DMS53 (cell line): ENCODE data around the gene POLR2J.

Experiments
- DNase-seq: peaks from one replicate; lab custom pipeline; 2025; lab: John Stamatoyannopoulos, UW

POLR2J gene

GRCh38 chr7:102439963-102440795 is 38.5 kb downstream of the POLR2J start:
- DNase-seq: peak; percentile 56

- DNase-seq: no peak
Observed at GRCh38 chr7:102436118-102436517, 42.6 kb downstream of the POLR2J start.

GRCh38 chr7:102434039-102434486 is 44.7 kb downstream of the POLR2J start:
- DNase-seq: no peak

- DNase-seq: peak; percentile 92
Observed at GRCh38 chr7:102433219-102434038, 45.3 kb downstream of the POLR2J start, which contains the start of gene ORAI2. Gene ORAI2, plus strand, starts transcription at chr7:102433575. Its CDS starts 5,382 bp downstream, at chr7:102438957.

GRCh38 chr7:102432442-102433218 is 46.1 kb downstream of the POLR2J start:
- peak; percentile 57 for DNase-seq

GRCh38 chr7:102431617-102432298 is 47.0 kb downstream of the POLR2J start:
- DNase-seq: peak; percentile 86

GRCh38 chr7:102429141-102429899 is 49.4 kb downstream of the POLR2J start:
- no peak for DNase-seq

- DNase-seq: no peak
Observed at GRCh38 chr7:102427019-102427405, 51.7 kb downstream of the POLR2J start.

GRCh38 chr7:102426268-102427018 is 52.3 kb downstream of the POLR2J start:
- no peak for DNase-seq

- no peak for DNase-seq
Observed at GRCh38 chr7:102425639-102426267, 53.0 kb downstream of the POLR2J start.

GRCh38 chr7:102424787-102425218 is 53.9 kb downstream of the POLR2J start:
- DNase-seq: no peak

- DNase-seq: no peak
Observed at GRCh38 chr7:102424129-102424551, 54.6 kb downstream of the POLR2J start.
